ENCODE measurements around the gene HSD17B1.

DNA sequence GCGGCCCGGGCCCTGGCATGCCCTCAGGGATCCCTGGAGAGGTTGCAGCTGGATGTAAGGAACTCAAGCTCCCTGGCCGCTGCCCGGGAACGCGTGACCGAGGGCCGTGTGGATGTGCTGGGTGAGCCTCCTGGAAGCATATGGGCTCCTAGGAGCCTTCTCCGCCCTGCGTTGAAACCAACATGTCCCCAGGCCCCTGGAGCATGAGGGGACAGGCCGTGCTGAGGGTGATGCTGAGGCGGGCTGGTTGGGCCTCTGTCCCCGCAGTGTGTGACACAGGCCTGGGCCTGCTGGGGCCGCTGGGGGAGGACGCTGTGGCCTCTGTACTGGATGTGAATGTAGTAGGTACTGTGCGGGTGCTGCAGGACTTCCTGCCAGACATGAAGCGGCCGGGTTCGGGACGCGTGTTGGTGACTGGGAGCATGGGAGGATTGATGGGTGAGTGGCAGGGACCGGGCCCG is 5.7 kb upstream of the HSD17B1 start:
- no peak for TF ChIP-seq CTCF (conservative IDR thresholded peaks at IDR 0.05)
- TF ChIP-seq ZFX (IDR thresholded peaks at IDR 0.05): no peak

Measured in C4-2B (cell line).